ENCODE measurements around the gene CD300C.
"Not testable (repeated sequence)": the region's sequence is repeated elsewhere in the genome, so short reads cannot be mapped to it uniquely, and the experiment has no call there.

Gene CD300C

GRCh38 chr17:74545843-74546230, at the start of gene CD300C:
CD300C (minus strand) TSS chr17:74546115; CDS start chr17:74545782, 333 bp downstream.
- DNase-seq, result no peak

DNA sequence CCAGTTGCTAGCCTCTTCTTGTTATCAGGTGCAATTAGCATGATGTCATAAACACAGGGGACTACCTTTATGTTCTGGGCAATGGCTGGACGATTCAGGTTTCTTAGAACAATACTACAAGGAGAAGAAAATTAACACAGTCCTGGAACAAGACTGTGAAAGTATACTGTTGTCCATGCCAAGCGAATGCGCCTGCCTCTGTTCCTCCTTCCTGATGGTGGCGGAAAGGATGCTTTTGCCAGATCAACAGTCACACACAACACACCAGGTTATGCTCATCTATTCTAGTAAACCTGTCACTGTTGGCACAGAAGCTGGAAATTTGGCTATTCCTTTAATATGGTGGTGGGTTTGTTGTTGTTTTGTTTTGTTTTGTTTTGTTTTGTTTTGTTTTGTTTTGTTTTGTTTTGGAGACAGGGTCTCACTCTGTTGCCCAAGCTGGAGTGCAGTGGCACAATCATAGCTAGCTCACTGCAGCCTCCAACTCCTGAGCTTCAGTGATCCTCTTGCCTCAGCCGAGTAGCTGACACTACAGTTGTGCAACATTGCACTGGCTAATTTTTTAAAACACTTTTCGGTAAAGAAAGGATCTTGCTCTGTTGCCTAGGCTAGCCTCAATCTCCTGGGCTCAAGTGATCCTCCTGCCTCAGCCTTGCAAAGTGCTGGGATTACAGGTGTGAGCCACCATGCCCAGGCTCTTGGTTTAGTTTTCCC, 49.3 kb upstream of the CD300C start:
- DNase-seq, result no peak

DNA sequence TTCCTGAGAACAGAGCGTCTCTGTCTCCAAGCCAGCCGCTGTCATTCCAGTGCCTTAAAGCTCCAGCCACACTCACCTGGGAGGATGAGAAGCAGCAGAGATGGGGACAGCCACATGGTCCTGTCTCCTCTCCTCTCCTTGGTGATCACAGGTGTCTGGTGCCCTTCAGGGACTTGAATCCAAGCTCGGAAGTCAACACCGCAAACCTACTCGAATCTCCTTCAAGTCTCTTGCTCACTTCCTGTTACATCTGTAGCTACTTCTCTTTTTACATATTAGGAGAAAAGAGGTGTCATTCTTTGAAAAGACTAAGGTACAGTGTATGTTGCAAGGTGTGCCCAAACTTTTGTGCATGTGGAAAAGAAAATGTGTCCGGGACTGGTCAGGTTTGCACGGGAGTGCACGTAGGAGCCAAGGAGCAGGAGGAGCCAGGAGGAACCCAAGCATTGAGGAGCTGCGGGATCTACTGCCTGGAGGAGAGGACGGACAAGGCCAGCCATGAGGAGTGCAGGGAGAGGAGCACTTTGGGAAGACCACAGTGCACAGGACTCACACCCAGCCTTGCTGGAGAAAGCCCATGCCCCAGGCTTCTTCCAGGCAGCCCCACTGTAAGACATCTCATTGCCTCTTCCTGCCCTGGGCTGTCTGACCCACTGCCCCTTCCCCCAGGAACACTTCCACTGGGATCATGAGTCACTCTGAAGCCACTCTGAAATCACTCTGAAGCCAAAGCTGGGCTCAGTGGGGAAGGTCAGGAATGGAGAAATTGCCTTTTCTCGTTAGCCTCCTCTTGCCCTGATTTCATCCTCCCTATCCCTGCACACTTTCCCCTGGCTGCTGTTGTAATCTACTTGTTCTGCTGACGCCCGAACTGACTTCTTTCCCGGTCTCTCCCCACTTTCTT, 46.4 kb upstream of the CD300C start, which contains the start of gene CD300LD:
Gene CD300LD, minus strand, starts transcription at position 197 of the 904 bp plus-strand sequence. Its CDS starts 81 bp downstream, at position 116.
- no peak for DNase-seq

DNA sequence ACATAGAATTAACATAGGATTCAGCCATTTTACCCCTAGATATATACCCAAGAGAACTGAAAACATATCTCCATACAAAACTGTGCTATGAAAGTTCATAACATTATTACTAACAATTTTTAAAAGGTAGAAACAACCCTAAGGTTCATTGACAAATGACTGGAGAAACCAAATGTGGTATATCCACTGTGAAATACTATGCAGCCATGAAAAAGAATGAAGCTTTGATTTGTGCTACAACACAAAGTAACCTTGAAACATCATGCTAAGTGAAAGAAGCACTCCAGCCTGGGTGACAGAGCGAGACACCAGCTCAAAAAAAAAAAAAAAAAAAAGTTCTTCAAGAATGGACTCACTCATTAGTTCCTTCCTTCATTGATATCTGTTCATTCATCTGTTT, 45.6 kb upstream of the CD300C start:
- no peak for DNase-seq

DNA sequence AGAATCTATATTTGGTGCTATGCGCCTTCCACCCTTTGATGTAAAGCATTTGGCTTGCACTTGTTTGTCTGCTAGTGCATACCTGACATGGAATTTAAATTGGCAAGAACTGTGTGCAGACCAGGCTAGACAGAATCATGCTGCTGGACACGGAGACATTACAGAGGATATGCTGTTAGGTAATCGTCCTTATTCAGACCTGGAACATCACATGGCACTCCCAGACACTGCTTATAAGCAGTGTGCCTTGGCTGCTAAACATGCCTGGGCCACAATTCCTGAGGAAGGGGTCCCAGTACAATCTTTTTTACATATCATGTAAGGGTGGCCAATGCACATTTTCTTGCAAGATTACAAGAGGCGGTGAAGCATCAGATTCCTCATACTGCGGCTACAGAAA, 39.8 kb upstream of the CD300C start:
- no peak for DNase-seq

DNA sequence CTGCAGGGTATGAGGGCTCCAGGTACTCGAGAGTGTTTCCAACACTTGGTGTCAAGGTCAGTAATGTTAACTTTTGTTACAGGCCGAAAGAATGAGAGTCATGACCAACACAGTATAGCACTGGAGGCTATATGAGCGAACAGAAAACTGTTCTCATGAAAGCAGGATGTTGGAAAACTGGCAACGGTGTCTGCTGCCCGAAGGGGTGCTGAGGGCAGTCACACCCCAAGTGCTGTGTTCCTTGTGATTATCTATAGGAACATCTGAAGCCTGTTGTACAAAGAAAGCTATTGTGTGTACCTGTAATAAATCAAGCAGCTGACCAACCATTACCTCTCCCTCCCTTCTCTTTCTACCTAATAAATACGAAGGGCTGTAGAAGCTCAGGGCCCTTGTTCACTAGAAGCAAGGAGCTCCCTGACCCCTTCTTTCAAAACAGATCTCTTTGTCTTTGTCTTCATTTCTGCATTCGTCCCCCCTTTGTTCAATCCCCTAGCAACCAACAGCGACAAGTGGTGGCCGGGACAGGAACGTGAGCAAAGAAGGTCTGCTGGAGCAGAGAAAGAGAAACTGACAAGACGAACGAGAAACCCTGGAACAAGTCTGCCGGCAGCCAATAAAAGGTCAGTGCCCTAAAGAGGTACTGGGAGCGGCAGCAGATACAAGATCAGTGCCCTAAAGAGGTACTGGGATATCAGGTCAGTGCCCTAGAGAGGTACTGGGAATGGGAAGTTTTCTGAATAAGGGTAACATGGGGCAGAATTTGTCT, 38.6 kb upstream of the CD300C start:
- DNase-seq, result no peak

- DNase-seq, result no peak
These were observed 36.7 kb upstream of the CD300C start for GRCh38 chr17:74582633-74583032.

DNA sequence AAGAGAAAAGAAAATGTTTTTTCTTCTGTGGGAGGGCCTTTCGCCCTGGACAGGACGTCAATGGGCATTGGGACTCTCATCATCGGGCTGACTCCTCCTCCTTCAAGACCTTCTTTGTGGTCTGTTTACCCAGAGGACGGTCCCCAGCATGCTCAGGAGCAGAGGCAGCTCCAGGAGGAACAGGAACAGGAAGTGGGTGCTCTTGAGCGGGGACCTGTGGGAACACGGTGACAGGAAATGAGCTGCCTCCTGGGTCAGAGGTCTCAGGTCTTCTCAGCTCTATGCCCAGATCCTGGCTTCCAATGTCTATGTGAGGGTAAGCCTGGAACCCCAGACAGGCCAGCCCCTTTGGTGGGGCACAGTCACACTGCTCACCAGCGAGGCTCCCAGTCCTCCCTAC, 34.0 kb upstream of the CD300C start:
- no peak for DNase-seq

GRCh38 chr17:74578979-74579378, 33.1 kb upstream of the CD300C start:
- no peak for DNase-seq

GRCh38 chr17:74574489-74575142, 28.7 kb upstream of the CD300C start:
- DNase-seq, result no peak

DNA sequence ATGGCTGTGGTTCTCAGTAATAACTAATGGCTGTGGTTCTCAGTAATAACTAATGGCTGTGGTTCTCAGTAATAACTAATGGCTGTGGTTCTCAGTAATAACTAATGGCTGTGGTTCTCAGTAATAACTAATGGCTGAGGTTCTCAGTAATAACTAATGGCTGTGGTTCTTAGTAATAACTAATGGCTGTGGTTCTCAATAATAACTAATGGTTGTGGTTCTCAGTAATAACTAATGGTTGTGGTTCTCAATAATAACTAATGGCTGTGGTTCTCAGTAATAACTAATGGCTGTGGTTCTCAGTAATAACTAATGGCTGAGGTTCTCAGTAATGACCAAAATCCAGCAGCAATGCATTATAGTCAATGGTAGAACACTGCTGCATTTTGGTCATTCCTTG, 27.7 kb upstream of the CD300C start:
- DNase-seq, result not testable (repeated sequence)

- no peak for DNase-seq
These were observed 27.3 kb upstream of the CD300C start for GRCh38 chr17:74573169-74573568.

DNA sequence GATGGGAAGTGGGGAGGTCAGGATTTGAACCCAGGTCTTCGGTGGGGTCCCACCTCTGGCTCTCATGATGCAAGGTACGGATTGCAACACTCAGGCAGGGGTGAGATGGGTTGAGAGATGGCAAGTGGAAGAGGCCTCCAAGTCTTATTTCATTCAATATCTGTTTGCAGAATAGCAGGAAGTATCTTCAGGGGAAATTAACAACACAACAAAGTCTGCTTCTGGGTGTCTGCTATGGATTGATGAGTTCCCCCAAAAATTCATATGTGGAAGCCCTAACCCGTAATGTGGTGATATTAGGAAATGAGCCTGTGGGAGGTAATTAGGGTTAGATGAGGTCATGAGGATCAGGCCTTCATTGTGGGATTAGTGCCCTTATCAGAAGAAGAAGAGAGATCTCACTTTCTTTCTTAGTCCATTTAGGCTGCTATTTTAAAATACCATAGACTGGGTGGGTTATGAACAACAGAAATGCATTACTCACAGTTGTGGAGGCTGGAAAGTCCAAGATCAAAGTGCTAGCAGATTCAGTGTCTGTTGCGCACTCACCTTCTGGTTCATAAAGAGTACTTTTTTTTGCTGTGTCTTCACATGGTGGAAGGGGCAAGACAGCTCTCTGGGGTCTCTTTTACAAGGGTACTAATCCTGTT, 25.8 kb upstream of the CD300C start:
- no peak for DNase-seq

DNA sequence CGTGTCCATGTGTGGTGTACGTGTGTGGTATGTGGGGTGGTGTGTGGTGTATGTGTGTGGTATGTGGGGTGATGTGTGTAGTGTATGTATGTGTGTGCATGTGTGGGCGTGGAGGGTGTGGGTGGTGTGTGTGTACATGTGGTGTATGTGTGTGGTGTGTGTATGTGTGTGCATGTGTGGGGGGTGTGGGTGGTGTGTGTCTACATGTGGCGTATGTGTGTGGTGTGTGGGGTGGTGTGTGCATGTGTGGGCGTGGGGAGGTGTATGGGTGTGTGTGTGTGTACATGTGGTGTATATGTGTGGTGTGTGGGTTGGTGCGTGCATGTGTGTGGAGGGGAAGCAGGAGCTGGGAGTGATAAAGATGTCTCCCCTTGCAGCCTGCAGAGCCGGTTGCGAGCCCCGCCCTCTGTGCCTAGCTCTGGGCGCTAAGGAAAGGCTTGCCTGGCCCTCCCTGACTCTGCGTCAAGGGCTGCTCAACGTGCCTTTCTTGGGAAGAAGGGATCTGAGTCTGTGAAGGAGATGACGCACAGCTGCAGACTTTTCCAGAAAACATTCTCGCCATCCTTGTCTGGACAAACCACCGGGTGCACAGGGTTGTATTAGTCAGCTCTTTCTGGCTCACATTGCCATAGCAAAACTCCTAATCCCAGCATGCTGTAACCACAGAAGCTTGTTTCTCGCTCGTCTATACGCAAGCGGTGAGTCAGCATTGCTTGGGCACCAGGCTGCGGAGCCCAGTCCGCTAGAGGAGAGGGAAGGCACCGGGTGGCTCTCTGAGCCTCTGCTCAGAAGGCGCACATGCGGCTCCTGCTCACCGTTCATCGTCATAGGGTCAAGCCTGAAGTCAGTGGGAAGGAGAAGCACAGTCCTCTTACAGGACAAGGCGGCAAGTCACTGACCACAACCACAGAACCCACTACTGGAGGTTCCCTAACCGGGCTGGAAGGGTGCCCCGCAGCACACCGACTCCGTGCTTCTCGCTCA, 23.4 kb upstream of the CD300C start:
- no peak for DNase-seq

DNA sequence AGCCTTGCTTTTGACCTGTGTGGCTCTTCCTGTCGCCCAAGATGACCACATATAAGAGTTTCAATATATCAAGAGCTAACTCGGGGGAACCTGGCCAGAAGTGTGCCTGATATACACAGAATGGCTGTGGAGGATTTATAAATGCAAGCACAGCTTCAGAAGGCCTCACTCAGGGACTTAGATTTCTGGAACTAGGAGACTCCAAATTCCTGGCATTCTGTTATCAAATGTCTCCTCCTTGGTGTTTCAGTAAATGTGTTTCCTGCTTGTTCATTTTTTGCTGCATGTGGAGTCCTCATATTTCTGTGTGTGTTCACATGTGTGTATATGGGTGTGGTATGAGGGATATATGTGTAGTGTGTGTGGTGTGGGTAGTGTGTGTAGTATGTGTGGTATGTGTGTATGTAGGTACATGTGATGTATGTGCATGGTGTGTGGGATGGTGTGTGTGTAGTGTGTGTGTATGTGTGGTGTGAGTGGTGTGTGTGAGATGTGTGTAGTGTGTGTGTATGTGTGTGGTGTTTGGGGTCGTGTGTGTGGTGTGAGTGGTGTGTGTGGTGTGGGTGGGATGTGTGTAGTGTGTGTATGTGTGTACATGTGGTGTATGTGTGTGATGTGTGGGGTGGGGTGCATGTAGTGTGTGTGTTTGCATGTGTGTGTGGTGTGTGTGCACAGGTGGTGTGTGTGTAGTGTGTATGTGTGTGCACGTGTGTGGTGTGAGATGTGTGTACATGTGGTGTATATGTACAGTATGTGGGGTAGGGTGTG, 22.4 kb upstream of the CD300C start:
- DNase-seq, result no peak

- DNase-seq, result no peak
These were observed 21.5 kb upstream of the CD300C start, which contains the start of gene CD300H for GRCh38 chr17:74567397-74567796. CD300H (minus strand) TSS chr17:74567509.

DNA sequence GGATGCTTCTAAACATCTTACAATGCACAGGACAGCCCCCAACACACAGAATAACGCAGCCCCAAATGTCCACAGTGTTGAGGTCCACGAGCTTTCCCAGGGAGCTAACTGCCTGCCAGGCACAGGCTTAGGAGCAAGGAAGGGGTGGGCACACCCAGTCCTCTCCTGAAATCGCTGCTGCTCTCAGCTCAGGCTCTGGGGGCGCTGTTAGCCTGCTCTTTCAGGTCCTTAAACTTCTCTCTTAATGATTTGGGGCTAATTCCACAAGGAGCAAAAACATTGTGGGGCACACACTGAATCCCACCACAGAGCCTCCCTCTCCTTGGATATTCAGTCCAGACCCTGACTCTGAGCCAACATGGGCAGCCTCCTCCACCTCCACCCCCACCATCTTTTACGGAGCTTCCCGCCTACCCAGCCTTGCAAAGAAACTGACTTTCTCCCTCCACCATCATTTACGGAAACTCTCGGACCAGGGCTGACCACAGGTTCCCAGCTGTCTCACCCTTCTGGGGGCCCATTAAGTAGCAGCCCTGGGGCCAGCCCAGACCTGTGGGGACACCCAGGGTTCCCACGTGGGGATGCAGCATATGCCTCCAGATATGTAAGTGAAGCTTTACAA, 20.3 kb upstream of the CD300C start:
- peak; percentile 67 for DNase-seq

DNA sequence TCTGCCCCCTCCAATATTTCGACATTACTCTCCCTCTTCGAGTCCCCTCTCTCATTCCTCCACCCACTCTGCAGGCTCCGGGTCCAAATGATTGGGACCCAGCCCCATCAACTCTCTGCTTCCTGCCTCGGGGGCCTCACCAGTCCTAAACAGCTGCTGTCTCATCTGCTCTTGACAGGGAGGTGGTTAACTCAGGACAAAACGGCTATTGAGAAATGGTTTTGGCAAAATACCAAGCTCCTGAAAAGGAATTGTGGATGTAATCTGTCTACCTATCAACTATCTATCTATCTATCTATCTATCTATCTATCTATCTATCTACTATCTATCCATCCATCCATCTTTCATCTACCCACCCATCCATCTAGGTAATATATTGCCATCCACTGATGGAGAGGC, 19.2 kb upstream of the CD300C start:
- DNase-seq, result no peak

DNA sequence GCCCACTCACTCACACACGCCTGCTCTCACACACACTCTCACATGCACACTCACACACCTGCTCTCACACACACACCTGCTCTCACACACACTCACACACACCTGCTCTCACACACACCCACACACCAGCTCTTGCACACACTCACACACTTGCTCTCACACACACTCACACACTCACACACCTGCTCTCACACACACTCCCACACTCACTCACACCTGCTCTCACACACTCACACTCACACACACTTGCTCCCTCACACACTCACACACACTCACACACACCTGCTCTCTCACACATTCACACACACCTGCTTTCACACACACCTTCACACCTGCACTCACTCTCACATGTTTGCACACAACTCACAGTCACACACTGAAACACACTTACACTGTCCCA, 17.4 kb upstream of the CD300C start:
- no peak for DNase-seq

DNA sequence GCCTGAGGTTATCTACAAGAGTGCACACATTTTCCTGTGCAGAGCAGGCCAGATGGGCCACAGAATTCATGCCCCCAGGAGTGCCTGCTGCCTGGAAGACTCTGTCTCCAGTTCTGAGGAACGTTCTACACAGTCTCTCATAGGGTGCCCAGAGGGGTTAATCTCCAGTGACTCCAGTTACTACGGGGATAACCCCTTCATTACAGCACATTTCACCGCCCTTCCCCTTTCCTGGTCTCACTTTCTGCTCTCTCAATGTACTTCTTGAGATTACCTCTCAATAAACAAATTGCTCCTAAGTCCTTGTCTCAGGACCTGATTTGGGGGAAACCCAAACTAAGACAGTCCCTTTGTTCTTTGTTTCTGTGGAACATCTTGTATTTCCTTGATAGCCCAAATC, 15.7 kb upstream of the CD300C start:
- DNase-seq, result no peak
